Measurements from ENCODE around the gene SPEF1. TPM values are rescaled to one million over a fixed set of nuclear protein-coding genes. Genes with fewer than 3 reads are reported as not detected.

The SPEF1 gene
- total RNA-seq, 1 experiment from 2014 or later, result 0.24 TPM

GRCh38 chr20:3784216-3784853 lies 3.1 kb upstream of the SPEF1 start:
- H4K5ac ChIP-seq (ENCODE audit: insufficient read length, low read depth, low read length), result no peak overlapping the region
- H3K27me3 ChIP-seq (ENCODE audit: insufficient read depth, low read length), result peaks cover 2% of the 10 kb centered on the region; the same call in 1 of the 2 replicates
- TF ChIP-seq CTCF (conservative IDR thresholded peaks at IDR 0.05), result no peak
- H2BK20ac ChIP-seq (ENCODE audit: low read depth, low read length, poor library complexity, severe bottlenecking), result no peak overlapping the region
- no peak overlapping the region for H2BK120ac ChIP-seq (ENCODE audit: low read depth, low read length, poor library complexity, severe bottlenecking)
- no peak overlapping the region for H2BK5ac ChIP-seq (ENCODE audit: insufficient read length, low read length)
- H3K4me3 Mint-ChIP-seq, result peak overlapping the region; percentile 8 to 40; a peak in 4 of 5 replicates
- H4K20me1 ChIP-seq (ENCODE audit: control insufficient read depth, insufficient read depth, insufficient read length), result no peaks in the 10 kb centered on the region
- no peak overlapping the region for H2BK15ac ChIP-seq (ENCODE audit: low read depth, low read length)
- no peaks in the 10 kb centered on the region for H3K4me1 ChIP-seq (ENCODE audit: insufficient read depth, low read length)
- WGBS (ENCODE audit: extremely low coverage, insufficient read length, low lambda C conversion rate), result no CpG with 5 or more reads among the region's 17 CpGs
- no peak overlapping the region for H3K18ac ChIP-seq (ENCODE audit: insufficient read length, low read depth, low read length)
- peaks cover 10% of the 10 kb centered on the region for H3K23me2 ChIP-seq (ENCODE audit: insufficient read length, low read depth, low read length, poor library complexity, severe bottlenecking)
- peaks cover 21 to 32% of the 10 kb centered on the region in 2 experiments for H3K4me1 Mint-ChIP-seq
- no peak overlapping the region for H3K27ac ChIP-seq (ENCODE audit: insufficient read length, low read depth, low read length)
- H3K9me3 Mint-ChIP-seq, result no peaks in the 10 kb centered on the region
- H3K14ac ChIP-seq (ENCODE audit: insufficient read depth, low read length), result no peak overlapping the region
- no peak overlapping the region for H3K9ac ChIP-seq (ENCODE audit: extremely low read depth, insufficient read length, low read length)
- no peak overlapping the region for H4K91ac ChIP-seq (ENCODE audit: insufficient read length, low read depth, low read length)
- no peak for DNase-seq
- H3T11ph ChIP-seq (ENCODE audit: low read length), result no peak overlapping the region
- no peak overlapping the region for H3K4me2 ChIP-seq (ENCODE audit: insufficient read depth, insufficient read length, low read length)
- H3K79me2 ChIP-seq (ENCODE audit: insufficient read depth, low read length), result no peaks in the 10 kb centered on the region
- H3K9me3 ChIP-seq (ENCODE audit: control insufficient read depth, low read depth, low read length), result no peaks in the 10 kb centered on the region
- H3K27me3 Mint-ChIP-seq (ENCODE audit: low read depth), result peaks cover 38% of the 10 kb centered on the region
- H3K56ac ChIP-seq (ENCODE audit: insufficient read length, low read depth, low read length), result no peak overlapping the region
- H3K23ac ChIP-seq (ENCODE audit: insufficient read length, low read depth, low read length), result no peak overlapping the region
- peaks cover 5 to 12% (median 8%) of the 10 kb centered on the region in 3 experiments for H3K36me3 Mint-ChIP-seq (ENCODE audit: insufficient read depth in 1 of 3, low read depth in 3 of 3)
- no peaks in the 10 kb centered on the region for H3K79me1 ChIP-seq (ENCODE audit: insufficient read depth, low read depth, low read length, poor library complexity, severe bottlenecking)
- H2AK5ac ChIP-seq (ENCODE audit: insufficient read length, low read length), result no peak overlapping the region
- no peak overlapping the region for H2BK12ac ChIP-seq (ENCODE audit: insufficient read length, low read depth, low read length)
- no peak overlapping the region for H2AFZ ChIP-seq (ENCODE audit: low read length)
- no peak overlapping the region for H3K4ac ChIP-seq (ENCODE audit: low read depth, low read length)
- no peak overlapping the region for H3K27ac Mint-ChIP-seq
- H4K8ac ChIP-seq (replicated peaks; ENCODE audit: insufficient read length, low read depth, low read length), result no peak overlapping the region

Measured in H9 (cell line).